Karpas-422 (cell line): ENCODE measurements around the gene TMEM117. TPM values are rescaled to one million over a fixed set of nuclear protein-coding genes. Genes with fewer than 3 reads are reported as not detected.

ENCODE experiments used
- DNase-seq: peaks from one replicate; pipeline ENCODE4 v3.0.0-alpha.2; 2015
- H2AFZ ChIP-seq: fragments of 200-600 bp; sonication (generic); 2 replicates; pipeline ENCODE4 v1.6.1; 2014; ENCODE audit warnings: antibody characterized with exemption, low read length, mixed read lengths
- H3K27ac ChIP-seq: fragments of 200-600 bp; sonication (generic); 2 replicates; pipeline ENCODE4 v1.5.1; 2014; ENCODE audit warnings: mild to moderate bottlenecking, low read length, moderate library complexity
- H3K27me3 ChIP-seq: fragments of 200-600 bp; sonication (generic); 2 replicates; pipeline ENCODE4 v1.6.1; 2014; ENCODE audit warnings: low read length, mixed read lengths
- H3K36me3 ChIP-seq: fragments of 200-600 bp; sonication (generic); 2 replicates; pipeline ENCODE4 v1.6.1; 2014; ENCODE audit warnings: low read length, mixed read lengths; ENCODE audit not compliant: insufficient read depth
- H3K4me1 ChIP-seq: fragments of 200-600 bp; sonication (generic); 2 replicates; pipeline ENCODE4 v1.6.1; 2014; ENCODE audit warnings: mild to moderate bottlenecking, low read length, mixed read lengths
- H3K4me2 ChIP-seq: fragments of 200-600 bp; sonication (generic); 2 replicates; pipeline ENCODE4 v1.6.1; 2014; ENCODE audit warnings: low read length, low read depth, mild to moderate bottlenecking; ENCODE audit not compliant: poor library complexity, severe bottlenecking
- H3K4me3 ChIP-seq: fragments of 200-600 bp; sonication (generic); 2 replicates; pipeline ENCODE4 v1.5.1; 2014; ENCODE audit warnings: mild to moderate bottlenecking, antibody characterized with exemption, low read length, mixed read lengths
- H3K79me2 ChIP-seq: fragments of 200-600 bp; sonication (generic); 2 replicates; pipeline ENCODE4 v1.6.1; 2014; ENCODE audit warnings: mild to moderate bottlenecking, low read length, mixed read lengths
- H3K9ac ChIP-seq: fragments of 200-600 bp; sonication (generic); 2 replicates; pipeline ENCODE4 v1.6.0; 2014; ENCODE audit warnings: low read length
- H3K9me2 ChIP-seq: fragments of 200-600 bp; sonication (generic), shearing (Covaris generic); replicated peaks from 2 replicates; pipeline ENCODE4 v1.6.0; 2014; ENCODE audit warnings: mild to moderate bottlenecking, low read length, moderate library complexity; ENCODE audit not compliant: insufficient read depth
- H3K9me3 ChIP-seq: fragments of 300-700, 200-600 bp; sonication (generic); 2 replicates; pipeline ENCODE4 v1.6.1; 2014; ENCODE audit warnings: low read length, mixed read lengths
- H4K20me1 ChIP-seq: fragments of 200-600 bp; sonication (generic); 2 replicates; pipeline ENCODE4 v1.6.1; 2014; ENCODE audit warnings: mild to moderate bottlenecking, antibody characterized with exemption, low read length, low read depth; ENCODE audit not compliant: insufficient read depth
- total RNA-seq: library from RNA; depleted of rRNA; stranded (reverse); fragments of >200 nt; shearing (Covaris generic); gene quantifications from 2 replicates; pipeline ENCODE4 v1.2.3, GENCODE V29; 2014; ENCODE audit warnings: low replicate concordance

Gene TMEM117
- total RNA-seq, 1 experiment from 2014 or later: 13.3 TPM

- no peaks in the 10 kb centered on the region for H3K27me3 ChIP-seq
- DNase-seq: no peak
- H2AFZ ChIP-seq: no peak overlapping the region
- H3K9me2 ChIP-seq: no peaks in the 10 kb centered on the region
- H3K4me1 ChIP-seq: no peaks in the 10 kb centered on the region
- H3K79me2 ChIP-seq: no peaks in the 10 kb centered on the region
- H4K20me1 ChIP-seq: no peaks in the 10 kb centered on the region
- H3K4me2 ChIP-seq: no peak overlapping the region
- no peaks in the 10 kb centered on the region for H3K36me3 ChIP-seq
- no peaks in the 10 kb centered on the region for H3K9me3 ChIP-seq
- H3K27ac ChIP-seq: no peak overlapping the region
- H3K9ac ChIP-seq: no peak overlapping the region
- H3K4me3 ChIP-seq: no peak overlapping the region
These were observed 12.9 kb downstream of the TMEM117 start for GRCh38 chr12:43848786-43849185.

GRCh38 chr12:43852744-43853143 lies 16.9 kb downstream of the TMEM117 start:
- Histone ChIP-seq H3K9me3 (no peaks in the 10 kb centered on the region), H3K9ac (no peak overlapping the region), H3K27ac (no peak overlapping the region), H3K27me3 (no peaks in the 10 kb centered on the region), H2AFZ (no peak overlapping the region), H3K9me2 (no peaks in the 10 kb centered on the region), H3K4me1 (no peaks in the 10 kb centered on the region), H3K4me3 (no peak overlapping the region), H3K36me3 (no peaks in the 10 kb centered on the region), H3K79me2 (no peaks in the 10 kb centered on the region), H4K20me1 (no peaks in the 10 kb centered on the region), H3K4me2 (no peak overlapping the region)
- DNase-seq: no peak

GRCh38 chr12:43856972-43857371 lies 21.1 kb downstream of the TMEM117 start:
- Histone ChIP-seq H3K36me3 (no peaks in the 10 kb centered on the region), H3K9me3 (no peaks in the 10 kb centered on the region), H3K9ac (no peak overlapping the region), H3K27me3 (no peaks in the 10 kb centered on the region), H2AFZ (no peak overlapping the region), H3K27ac (no peak overlapping the region), H3K9me2 (no peaks in the 10 kb centered on the region), H3K79me2 (no peaks in the 10 kb centered on the region), H3K4me2 (no peak overlapping the region), H4K20me1 (no peaks in the 10 kb centered on the region), H3K4me1 (no peaks in the 10 kb centered on the region), H3K4me3 (no peak overlapping the region)
- no peak for DNase-seq

- Histone ChIP-seq H3K4me3 (no peak overlapping the region), H3K79me2 (no peaks in the 10 kb centered on the region)
These were observed 22.2 kb downstream of the TMEM117 start for GRCh38 chr12:43858096-43858495.

GRCh38 chr12:43858991-43859390 lies 23.1 kb downstream of the TMEM117 start:
- Histone ChIP-seq H3K4me3 (no peak overlapping the region), H3K9me2 (no peaks in the 10 kb centered on the region), H3K9me3 (no peaks in the 10 kb centered on the region), H3K79me2 (no peaks in the 10 kb centered on the region), H3K4me1 (no peaks in the 10 kb centered on the region), H3K27me3 (no peaks in the 10 kb centered on the region), H3K9ac (no peak overlapping the region), H3K4me2 (no peak overlapping the region), H3K36me3 (no peaks in the 10 kb centered on the region), H3K27ac (no peak overlapping the region), H2AFZ (no peak overlapping the region), H4K20me1 (no peaks in the 10 kb centered on the region)
- DNase-seq: no peak

More at GRCh38 chr12:43858096-43858495, 22.2 kb downstream of the TMEM117 start:
- Histone ChIP-seq H3K4me2 (no peak overlapping the region), H3K4me1 (no peaks in the 10 kb centered on the region), H3K9me3 (no peaks in the 10 kb centered on the region), H3K27me3 (no peaks in the 10 kb centered on the region), H3K9ac (no peak overlapping the region), H2AFZ (no peak overlapping the region), H3K9me2 (no peaks in the 10 kb centered on the region), H3K36me3 (no peaks in the 10 kb centered on the region), H4K20me1 (no peaks in the 10 kb centered on the region), H3K27ac (no peak overlapping the region)
- no peak for DNase-seq

- no peaks in the 10 kb centered on the region for H3K9me2 ChIP-seq
- no peak overlapping the region for H3K4me3 ChIP-seq
- H3K4me1 ChIP-seq: no peaks in the 10 kb centered on the region
- no peak overlapping the region for H3K9ac ChIP-seq
- no peaks in the 10 kb centered on the region for H3K36me3 ChIP-seq
- no peak overlapping the region for H2AFZ ChIP-seq
- H3K27ac ChIP-seq: no peak overlapping the region
- no peaks in the 10 kb centered on the region for H3K79me2 ChIP-seq
- no peak for DNase-seq
- no peak overlapping the region for H3K4me2 ChIP-seq
- H3K27me3 ChIP-seq: no peaks in the 10 kb centered on the region
- no peaks in the 10 kb centered on the region for H3K9me3 ChIP-seq
- H4K20me1 ChIP-seq: no peaks in the 10 kb centered on the region
These were observed 25.3 kb downstream of the TMEM117 start for GRCh38 chr12:43861015-43861839.

GRCh38 chr12:43861840-43862150 lies 25.9 kb downstream of the TMEM117 start:
- Histone ChIP-seq H3K4me2 (no peak overlapping the region), H3K4me1 (no peaks in the 10 kb centered on the region), H3K9me2 (no peaks in the 10 kb centered on the region), H3K27me3 (no peaks in the 10 kb centered on the region), H3K9ac (no peak overlapping the region), H3K9me3 (no peaks in the 10 kb centered on the region), H4K20me1 (no peaks in the 10 kb centered on the region), H3K4me3 (no peak overlapping the region), H3K27ac (no peak overlapping the region), H3K36me3 (no peaks in the 10 kb centered on the region), H3K79me2 (no peaks in the 10 kb centered on the region), H2AFZ (no peak overlapping the region)
- DNase-seq: no peak

- no peak overlapping the region for H3K9ac ChIP-seq
- no peak overlapping the region for H3K27ac ChIP-seq
- no peaks in the 10 kb centered on the region for H3K36me3 ChIP-seq
- no peaks in the 10 kb centered on the region for H3K27me3 ChIP-seq
- H3K9me3 ChIP-seq: no peaks in the 10 kb centered on the region
- no peak overlapping the region for H3K4me3 ChIP-seq
- no peaks in the 10 kb centered on the region for H3K79me2 ChIP-seq
- H3K4me1 ChIP-seq: no peaks in the 10 kb centered on the region
- no peak overlapping the region for H3K4me2 ChIP-seq
- DNase-seq: no peak
- no peaks in the 10 kb centered on the region for H3K9me2 ChIP-seq
- no peak overlapping the region for H2AFZ ChIP-seq
- H4K20me1 ChIP-seq: no peaks in the 10 kb centered on the region
These were observed 28.0 kb downstream of the TMEM117 start for GRCh38 chr12:43863770-43864366.
